HG02885 (cell line): ENCODE results near the gene FAM47A.

ENCODE experiments used
- ATAC-seq: cut with Tn5 transposase; IDR thresholded peaks from one replicate; pipeline ENCODE4 v1.9.1; 2021; ENCODE audit warnings: mild to moderate bottlenecking; ENCODE audit not compliant: unreplicated experiment, poor library complexity

The FAM47A gene

GRCh38 chrX:34132028-34132427, at the start of gene FAM47A:
TSS of gene FAM47A (minus strand) at chrX:34132314. CDS start at chrX:34132278, 36 bp downstream.
- no peak for ATAC-seq

GRCh38 chrX:34147345-34147744, 15.2 kb upstream of the FAM47A start:
- no peak for ATAC-seq

GRCh38 chrX:34146906-34147305, 14.8 kb upstream of the FAM47A start:
- no peak for ATAC-seq

- ATAC-seq: no peak
Measured at GRCh38 chrX:34144246-34144645, 12.1 kb upstream of the FAM47A start.

GRCh38 chrX:34140816-34141215, 8.7 kb upstream of the FAM47A start:
- no peak for ATAC-seq

GRCh38 chrX:34130980-34131744, 952 bp downstream of the FAM47A start:
- no peak for ATAC-seq

- no peak for ATAC-seq
Measured at GRCh38 chrX:34130501-34130900, 1.6 kb downstream of the FAM47A start.

GRCh38 chrX:34126011-34126410, 6.1 kb downstream of the FAM47A start:
- ATAC-seq: no peak

GRCh38 chrX:34119122-34119521, 13.0 kb downstream of the FAM47A start:
- ATAC-seq: no peak

GRCh38 chrX:34112459-34112858, 19.7 kb downstream of the FAM47A start:
- ATAC-seq: no peak
